KMS-11 (cell line): Measurements from ENCODE around the gene ACTR8.

Experiments used
- H2AFZ ChIP-seq: fragments of 200-600 bp; sonication (generic); 2 replicates; pipeline ENCODE4 v1.6.1; 2016; ENCODE audit warnings: antibody characterized with exemption, mixed run types, low read depth
- H3K27ac ChIP-seq: fragments of 200-600 bp; sonication (generic); 2 replicates; pipeline ENCODE4 v1.6.1; 2016; ENCODE audit warnings: mild to moderate bottlenecking, mixed run types
- H3K27me3 ChIP-seq: fragments of 200-600 bp; sonication (generic); 2 replicates; pipeline ENCODE4 v1.6.1; 2017; ENCODE audit warnings: mild to moderate bottlenecking, low read depth, mixed run types, moderate library complexity; ENCODE audit not compliant: insufficient read depth
- H3K36me3 ChIP-seq: fragments of 200-600 bp; sonication (generic); 2 replicates; pipeline ENCODE4 v1.6.1; 2017; ENCODE audit warnings: mild to moderate bottlenecking, mixed run types; ENCODE audit not compliant: insufficient read depth
- H3K4me1 ChIP-seq: fragments of 200-600 bp; sonication (generic); 2 replicates; pipeline ENCODE4 v1.6.1; 2016; ENCODE audit warnings: mild to moderate bottlenecking, low read depth, mixed run types; ENCODE audit not compliant: poor library complexity, severe bottlenecking
- H3K4me2 ChIP-seq: fragments of 200-600 bp; sonication (generic); 2 replicates; pipeline ENCODE4 v1.7.0; 2016; ENCODE audit warnings: mild to moderate bottlenecking, mixed run types
- H3K4me3 ChIP-seq: fragments of 200-600 bp; sonication (generic); IDR thresholded peaks from 2 replicates; pipeline ENCODE4 v1.6.1; 2017; ENCODE audit warnings: low read depth, low read length, mixed read lengths; ENCODE audit not compliant: insufficient read depth
- H3K79me2 ChIP-seq: fragments of 200-600 bp; sonication (generic); 2 replicates; pipeline ENCODE4 v1.6.1; 2016; ENCODE audit warnings: low read depth, mixed run types; ENCODE audit not compliant: insufficient read depth
- H3K9ac ChIP-seq: fragments of 200-600 bp; sonication (generic); 2 replicates; pipeline ENCODE4 v1.6.1; 2016; ENCODE audit warnings: mild to moderate bottlenecking, mixed run types
- H4K20me1 ChIP-seq: fragments of 200-600 bp; sonication (generic); 2 replicates; pipeline ENCODE4 v1.6.1; 2016; ENCODE audit warnings: mild to moderate bottlenecking, mixed run types; ENCODE audit not compliant: insufficient read depth
- CTCF ChIP-seq: fragments of 200-600 bp; sonication (generic); conservative IDR thresholded peaks from 2 replicates; pipeline ENCODE4 v1.6.1; 2017; ENCODE audit warnings: low read depth, mild to moderate bottlenecking, antibody characterized with exemption, low read length, moderate library complexity, mixed read lengths

Gene ACTR8

GRCh38 chr3:53843195-53844177 is 38.5 kb downstream of the ACTR8 start:
- no peak overlapping the region for H3K27ac ChIP-seq
- no peaks in the 10 kb centered on the region for H3K27me3 ChIP-seq
- no peaks in the 10 kb centered on the region for H3K79me2 ChIP-seq
- H2AFZ ChIP-seq, result no peak overlapping the region
- H4K20me1 ChIP-seq, result no peaks in the 10 kb centered on the region
- no peak for TF ChIP-seq CTCF
- no peak overlapping the region for H3K4me3 ChIP-seq
- no peak overlapping the region for H3K4me2 ChIP-seq
- no peaks in the 10 kb centered on the region for H3K4me1 ChIP-seq
- H3K9ac ChIP-seq, result no peak overlapping the region
- H3K36me3 ChIP-seq, result no peaks in the 10 kb centered on the region

- Histone ChIP-seq H3K79me2 (no peaks in the 10 kb centered on the region), H3K27me3 (no peaks in the 10 kb centered on the region), H3K9ac (no peak overlapping the region), H3K27ac (no peak overlapping the region), H2AFZ (no peak overlapping the region), H3K4me3 (no peak overlapping the region), H4K20me1 (no peaks in the 10 kb centered on the region), H3K4me2 (no peak overlapping the region), H3K4me1 (no peaks in the 10 kb centered on the region), H3K36me3 (no peaks in the 10 kb centered on the region)
- no peak for TF ChIP-seq CTCF
Observed at GRCh38 chr3:53842436-53843194, 39.3 kb downstream of the ACTR8 start.

GRCh38 chr3:53841296-53841695 is 40.7 kb downstream of the ACTR8 start:
- H3K36me3 ChIP-seq, result no peaks in the 10 kb centered on the region
- H3K79me2 ChIP-seq, result no peaks in the 10 kb centered on the region
- no peaks in the 10 kb centered on the region for H4K20me1 ChIP-seq
- H3K4me1 ChIP-seq, result no peaks in the 10 kb centered on the region
- no peak overlapping the region for H3K4me3 ChIP-seq
- TF ChIP-seq CTCF, result no peak
- no peak overlapping the region for H3K27ac ChIP-seq
- no peak overlapping the region for H2AFZ ChIP-seq
- no peak overlapping the region for H3K9ac ChIP-seq
- no peaks in the 10 kb centered on the region for H3K27me3 ChIP-seq
- no peak overlapping the region for H3K4me2 ChIP-seq

GRCh38 chr3:53837331-53837730 is 44.6 kb downstream of the ACTR8 start:
- no peak overlapping the region for H3K27ac ChIP-seq
- TF ChIP-seq CTCF, result no peak
- no peaks in the 10 kb centered on the region for H3K36me3 ChIP-seq
- no peak overlapping the region for H3K9ac ChIP-seq
- H2AFZ ChIP-seq, result no peak overlapping the region
- H3K27me3 ChIP-seq, result no peaks in the 10 kb centered on the region
- no peak overlapping the region for H3K4me3 ChIP-seq
- H3K79me2 ChIP-seq, result no peaks in the 10 kb centered on the region
- no peaks in the 10 kb centered on the region for H3K4me1 ChIP-seq
- H4K20me1 ChIP-seq, result no peaks in the 10 kb centered on the region
- no peak overlapping the region for H3K4me2 ChIP-seq
